ENCODE results near the gene DNAL1. TPM values are rescaled to one million over a fixed set of nuclear protein-coding genes. Genes with fewer than 3 reads are reported as not detected.

The DNAL1 gene
- total and polyA plus RNA-seq, 2 of the 13 experiments (the other 11 are each of a cell fraction or from before 2014, with no cell fraction given), result 1.4 to 13.3 TPM

GRCh38 chr14:73713803-73714655, 69.2 kb downstream of the DNAL1 start, which contains the start of gene PNMA1 (continued):
- TF ChIP-seq TRAFD1 (CRISPR knock-in tag; IDR thresholded peaks at IDR 0.05; ENCODE audit: borderline replicate concordance) (no peak), ZNF720 (CRISPR knock-in tag; IDR thresholded peaks at IDR 0.05) (no peak), ZNF225 (CRISPR knock-in tag; IDR thresholded peaks at IDR 0.05) (0 out of 2 replicates have a peak, but pooled peaks have one; percentile 43), ZSCAN25 (CRISPR knock-in tag; IDR thresholded peaks at IDR 0.05) (peak; percentile 77; the same call in 1 of the 2 replicates), RNF219 (CRISPR knock-in tag; IDR thresholded peaks at IDR 0.05) (no peak), SP4 (CRISPR knock-in tag; IDR thresholded peaks at IDR 0.05) (peak; percentile 76), ZNF878 (CRISPR knock-in tag; IDR thresholded peaks at IDR 0.05) (peak; percentile 17; the same call in 1 of the 2 replicates), BCL3 (CRISPR knock-in tag; IDR thresholded peaks at IDR 0.05) (peak; percentile 94), SYNCRIP (IDR thresholded peaks at IDR 0.05; ENCODE audit: insufficient read depth, low read depth, low read length) (no peak), CBFB (CRISPR knock-in tag; IDR thresholded peaks at IDR 0.05) (no peak), RERE (CRISPR knock-in tag; IDR thresholded peaks at IDR 0.05; ENCODE audit: low read depth) (0 out of 2 replicates have a peak, but pooled peaks have one; percentile 63), ZNF614 (CRISPR knock-in tag; IDR thresholded peaks at IDR 0.05; ENCODE audit: borderline replicate concordance) (no peak; the same call in 1 of the 2 replicates), SRSF4 (IDR thresholded peaks at IDR 0.05; ENCODE audit: low read depth, low read length, poor library complexity, severe bottlenecking) (no peak), TERF1 (CRISPR knock-in tag; IDR thresholded peaks at IDR 0.05) (no peak)

All from HepG2 (cell line).